ENCODE measurements around the gene QSER1. TPM values are rescaled to one million over a fixed set of nuclear protein-coding genes. Genes with fewer than 3 reads are reported as not detected.

Gene QSER1
- total RNA-seq, 1 experiment from 2014 or later: 48.0 TPM

- Histone ChIP-seq H4K20me1 (ENCODE audit: insufficient read depth) (peaks cover 6% of the 10 kb centered on the region; the same call in 1 of the 2 replicates), H3K9me2 (ENCODE audit: insufficient read depth) (no peaks in the 10 kb centered on the region), H3K36me3 (ENCODE audit: control insufficient read depth in 1 of 2, insufficient read depth in 2 of 2, low read length in 2 of 2) (no peaks in the 10 kb centered on the region), H2AFZ (ENCODE audit: low read depth, low read length, poor library complexity, severe bottlenecking) (no peak overlapping the region), H3K4me2 (ENCODE audit: low read length) (no peak overlapping the region), H3K4me1 (ENCODE audit: control insufficient read depth in 1 of 2, insufficient read depth in 2 of 2, low read length in 2 of 2) (peaks cover 0 to 8% of the 10 kb centered on the region in 2 experiments; a peak in 3 of 4 replicates), H3K4me3 (replicated peaks in 1 of 2; ENCODE audit: low read depth in 1 of 2, low read length in 2 of 2) (no peak overlapping the region), H3K27me3 (ENCODE audit: insufficient read depth, low read length) (no peaks in the 10 kb centered on the region), H3K9me3 (ENCODE audit: control insufficient read depth in 1 of 2, insufficient read depth in 1 of 2, low read depth in 1 of 2, low read length in 2 of 2) (no peaks in the 10 kb centered on the region), H3K9ac (ENCODE audit: low read length) (no peak overlapping the region), H3K79me2 (ENCODE audit: insufficient read depth, low read length) (no peaks in the 10 kb centered on the region), H3K27ac (ENCODE audit: low read depth, low read length) (no peak overlapping the region)
- DNase-seq (ENCODE audit: low read depth, low spot score): no peak
- TF ChIP-seq REST (IDR thresholded peaks at IDR 0.05; ENCODE audit: low read depth) (no peak), TCF7L2 (IDR thresholded peaks at IDR 0.05; ENCODE audit: borderline replicate concordance, extremely low read depth, insufficient read depth, insufficient read length) (no peak), SRF (IDR thresholded peaks at IDR 0.05; ENCODE audit: low read depth) (no peak), EZH2phosphoT487 (IDR thresholded peaks at IDR 0.05; ENCODE audit: borderline replicate concordance) (no peak), SIN3A (IDR thresholded peaks at IDR 0.05; ENCODE audit: low read depth) (no peak), ELF1 (IDR thresholded peaks at IDR 0.05; ENCODE audit: borderline replicate concordance, low read depth) (no peak), CEBPB (IDR thresholded peaks at IDR 0.05; ENCODE audit: low read depth) (no peak), ATF3 (IDR thresholded peaks at IDR 0.05) (no peak), MAX (IDR thresholded peaks at IDR 0.05) (no peak), FOSL1 (IDR thresholded peaks at IDR 0.05; ENCODE audit: low read depth) (no peak), EGR1 (IDR thresholded peaks at IDR 0.05; ENCODE audit: low read depth) (no peak), SP1 (IDR thresholded peaks at IDR 0.05; ENCODE audit: low read depth) (no peak), ZNF274 (IDR thresholded peaks at IDR 0.05; ENCODE audit: low read depth, low read length) (no peak), POLR2A (IDR thresholded peaks at IDR 0.05; ENCODE audit: borderline replicate concordance, extremely low read depth, insufficient read depth, insufficient read length) (no peak), ZBTB33 (IDR thresholded peaks at IDR 0.05; ENCODE audit: extremely low read depth, insufficient replicate concordance, low read length) (no peak), CBX3 (IDR thresholded peaks at IDR 0.05; ENCODE audit: low read depth) (no peak), ZFX (IDR thresholded peaks at IDR 0.05) (no peak), YY1 (IDR thresholded peaks at IDR 0.05; ENCODE audit: extremely low read depth, insufficient replicate concordance, low read depth, low read length) (no peak)
- ATAC-seq: no peak
- intact Hi-C loops (cut with micrococcal nuclease): no loop called here
- POLR2A ChIA-PET: no interaction called here
- CTCF ChIA-PET: no interaction called here
- no TSS peak for BruUV-seq (replicated peaks)
- RAD21 ChIA-PET (ENCODE audit: low non-redundant PET in 1 of 2, low total read pairs in 2 of 2, uncharacterized antibody in 2 of 2, unreplicated experiment in 2 of 2): no interaction called here
Measured at GRCh38 chr11:32852207-32852606, 40.4 kb upstream of the QSER1 start.
